Tibial nerve (tissue), 4 donors: ENCODE data around the gene SEMA5A. TPM values are rescaled to one million over a fixed set of nuclear protein-coding genes. Genes with fewer than 3 reads are reported as not detected.

ENCODE experiments used
- DNase-seq, 2 donors: peaks; one replicate each; pipeline ENCODE4 v3.0.0-alpha.2; 2019; ENCODE audit warnings: low spot score in 2 of 2
- H3K27ac ChIP-seq, 4 donors: fragments of 200-600 bp; sonication (generic) in 3 of 4; one replicate each; pipeline ENCODE4 v1.5.1; 2017 to 2019; ENCODE audit warnings: mild to moderate bottlenecking in 1 of 4
- H3K27me3 ChIP-seq, 2 donors: fragments of 200-600 bp; sonication (generic) in 1 of 2; one replicate each; pipeline versions ENCODE4 v1.5.1 to v1.6.0; 2017 to 2019
- H3K36me3 ChIP-seq, 3 donors: fragments of 200-600 bp; sonication (generic); one replicate each; pipeline ENCODE4 v1.5.1; 2018 to 2019
- H3K4me1 ChIP-seq, 4 donors: fragments of 200-600 bp; sonication (generic) in 3 of 4; one replicate each; pipeline ENCODE4 v1.5.1; 2017 to 2019
- H3K4me3 ChIP-seq, 4 donors: fragments of 200-600 bp; sonication (generic) in 3 of 4; one replicate each; pipeline ENCODE4 v1.5.1; 2017 to 2019; ENCODE audit warnings: mild to moderate bottlenecking in 1 of 4, moderate library complexity in 1 of 4
- H3K9me3 ChIP-seq, 4 donors: fragments of 200-600 bp; sonication (generic) in 3 of 4; one replicate each; pipeline ENCODE4 v1.5.1; 2017 to 2019
- EP300 ChIP-seq, 2 donors: sonication (generic); formaldehyde crosslinking; IDR thresholded peaks; one replicate each; pipeline ENCODE4 v1.6.1; 2017; ENCODE audit warnings: antibody characterized with exemption in 2 of 2, mild to moderate bottlenecking in 1 of 2
- POLR2A ChIP-seq, 2 donors: fragments of 450-650 bp; IDR thresholded peaks; one replicate each; pipeline ENCODE4 v1.6.1; 2017; ENCODE audit warnings: antibody characterized with exemption in 2 of 2, mild to moderate bottlenecking in 2 of 2, moderate library complexity in 2 of 2
- WGBS, 2 donors: methylation state at CpG; one replicate each; pipeline ENCODE4 v1.1.5; 2018; 5-methylcytosine and 5-hydroxymethylcytosine counted together
- total RNA-seq, 4 donors: library from RNA; depleted of rRNA; stranded (reverse); fragments of >200 nt; gene quantifications; one replicate each; pipeline ENCODE4 v1.1.0, GENCODE V29; 2016
- TF ChIP-seq, protein P1 (sequence below), 5 experiments: fragments of 200-600 bp in 3 of 5; fragments of 450-650 bp in 2 of 5; sonication (generic) in 3 of 5; IDR thresholded peaks; one replicate each; pipeline ENCODE4 v1.5.1; 2016 to 2019; ENCODE audit warnings: antibody characterized with exemption in 5 of 5, mild to moderate bottlenecking in 3 of 5, moderate library complexity in 2 of 5

SEMA5A gene
- total RNA-seq, 4 donors from 2014 or later: 36.3 to 58.4 (median 52.6) TPM

DNA sequence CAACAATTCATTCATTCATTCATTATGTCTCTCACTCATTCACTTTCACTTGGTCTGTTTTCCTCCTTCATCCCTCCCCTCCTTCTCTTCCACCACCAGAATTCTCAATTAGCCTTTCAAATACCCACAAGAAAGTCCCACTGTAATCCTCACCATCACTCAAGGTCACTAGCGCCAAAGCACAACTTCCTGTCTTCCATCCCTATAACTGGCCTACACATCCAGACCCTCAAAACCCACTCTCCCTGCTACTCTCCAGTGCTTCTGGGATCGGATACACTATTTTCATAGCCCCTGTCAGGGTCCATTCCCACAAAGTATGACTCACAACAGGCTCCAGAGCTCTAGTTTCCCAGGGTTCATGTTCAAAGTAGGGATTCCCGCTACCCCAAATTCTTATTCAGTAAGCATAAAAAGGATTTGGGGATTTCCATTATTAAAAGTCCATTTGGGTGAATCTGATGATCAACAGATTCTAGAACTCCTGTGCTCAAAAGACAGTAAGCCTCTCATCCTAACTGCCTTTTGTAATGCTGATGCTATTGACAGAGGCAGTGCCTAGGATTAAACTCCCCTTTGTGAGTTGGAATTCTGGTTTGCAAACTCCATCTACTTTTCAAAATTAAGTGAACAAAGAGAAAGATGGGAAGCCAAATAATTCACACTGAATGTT lies 250.9 kb downstream of the SEMA5A start:
- no peak for DNase-seq
- no peaks in the 10 kb centered on the region for H3K9me3 ChIP-seq
- no peaks in the 10 kb centered on the region for H3K4me1 ChIP-seq
- H3K36me3 ChIP-seq: no peaks in the 10 kb centered on the region
- H3K4me3 ChIP-seq: no peak overlapping the region
- TF ChIP-seq POLR2A (IDR thresholded peaks at IDR 0.05) (no peak), EP300 (IDR thresholded peaks at IDR 0.05) (no peak)
- TF ChIP-seq, protein P1, sequence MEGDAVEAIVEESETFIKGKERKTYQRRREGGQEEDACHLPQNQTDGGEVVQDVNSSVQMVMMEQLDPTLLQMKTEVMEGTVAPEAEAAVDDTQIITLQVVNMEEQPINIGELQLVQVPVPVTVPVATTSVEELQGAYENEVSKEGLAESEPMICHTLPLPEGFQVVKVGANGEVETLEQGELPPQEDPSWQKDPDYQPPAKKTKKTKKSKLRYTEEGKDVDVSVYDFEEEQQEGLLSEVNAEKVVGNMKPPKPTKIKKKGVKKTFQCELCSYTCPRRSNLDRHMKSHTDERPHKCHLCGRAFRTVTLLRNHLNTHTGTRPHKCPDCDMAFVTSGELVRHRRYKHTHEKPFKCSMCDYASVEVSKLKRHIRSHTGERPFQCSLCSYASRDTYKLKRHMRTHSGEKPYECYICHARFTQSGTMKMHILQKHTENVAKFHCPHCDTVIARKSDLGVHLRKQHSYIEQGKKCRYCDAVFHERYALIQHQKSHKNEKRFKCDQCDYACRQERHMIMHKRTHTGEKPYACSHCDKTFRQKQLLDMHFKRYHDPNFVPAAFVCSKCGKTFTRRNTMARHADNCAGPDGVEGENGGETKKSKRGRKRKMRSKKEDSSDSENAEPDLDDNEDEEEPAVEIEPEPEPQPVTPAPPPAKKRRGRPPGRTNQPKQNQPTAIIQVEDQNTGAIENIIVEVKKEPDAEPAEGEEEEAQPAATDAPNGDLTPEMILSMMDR (IDR thresholded peaks at IDR 0.05): no peak
- WGBS, 2 donors: 71 to 97% methylated on average over 3 of the region's 3 CpGs
- no peak overlapping the region for H3K27ac ChIP-seq
- H3K27me3 ChIP-seq: no peaks in the 10 kb centered on the region

- peak overlapping the region in 3 of 4 donors; percentile 70 to 85 (median 80) for H3K27ac ChIP-seq
- no peak overlapping the region for H3K4me3 ChIP-seq
- DNase-seq: peak in 1 of 2 donors; percentile 25
- no peaks in the 10 kb centered on the region for H3K9me3 ChIP-seq
- no peaks in the 10 kb centered on the region for H3K27me3 ChIP-seq
- no peaks in the 10 kb centered on the region for H3K36me3 ChIP-seq
- TF ChIP-seq EP300 (IDR thresholded peaks at IDR 0.05) (peak in 1 of 2 donors; percentile 46), POLR2A (IDR thresholded peaks at IDR 0.05) (no peak)
- TF ChIP-seq, protein P1 (IDR thresholded peaks at IDR 0.05): peak in 2 of 5 experiments; percentile 31 to 47
- WGBS, 2 donors: 32 to 34% methylated on average over 7 of the region's 7 CpGs
- H3K4me1 ChIP-seq: peaks cover 0 to 32% (median 9%) of the 10 kb centered on the region in 4 donors
Measured at GRCh38 chr5:9288234-9288633, 257.6 kb downstream of the SEMA5A start.

DNA sequence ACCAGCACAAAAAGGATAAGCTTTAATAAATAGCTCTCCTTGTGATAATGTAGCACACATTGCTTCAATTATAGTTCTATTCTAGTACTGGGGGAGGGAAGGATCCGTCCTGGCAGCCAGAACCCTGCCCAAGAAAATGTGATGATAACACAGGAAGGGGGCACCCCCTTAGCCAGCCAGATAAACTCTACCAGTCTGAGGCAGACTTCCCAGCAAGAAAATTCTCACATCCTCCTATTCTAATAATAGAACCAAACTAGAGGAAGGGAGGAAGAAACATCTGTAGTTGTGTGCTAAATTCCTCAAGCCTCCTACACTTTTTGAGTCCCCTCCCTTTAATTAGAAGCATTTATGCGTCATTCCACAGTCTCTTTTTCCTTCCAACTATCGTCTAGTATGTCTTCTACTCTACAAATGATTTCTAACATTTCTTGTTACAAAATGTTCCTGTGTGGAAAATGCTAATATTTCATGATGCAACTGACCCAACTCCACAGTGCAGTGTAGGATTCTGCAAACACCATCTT lies 261.0 kb downstream of the SEMA5A start:
- peaks cover 0 to 32% (median 11%) of the 10 kb centered on the region in 4 donors for H3K4me1 ChIP-seq
- H3K27ac ChIP-seq: peak overlapping the region; percentile 25 to 89 (median 70)
- H3K4me3 ChIP-seq: no peak overlapping the region
- no peaks in the 10 kb centered on the region for H3K36me3 ChIP-seq
- TF ChIP-seq EP300 (IDR thresholded peaks at IDR 0.05): peak; percentile 54 to 66
- TF ChIP-seq POLR2A (IDR thresholded peaks at IDR 0.05): no peak
- TF ChIP-seq, protein P1 (IDR thresholded peaks at IDR 0.05): no peak
- no peak for DNase-seq
- H3K27me3 ChIP-seq: no peaks in the 10 kb centered on the region
- 4 to 11% methylated on average over 3 of the region's 3 CpGs for WGBS, 2 donors
- no peaks in the 10 kb centered on the region for H3K9me3 ChIP-seq

GRCh38 chr5:9284272-9284671 lies 261.6 kb downstream of the SEMA5A start:
- WGBS, 2 donors: 7 to 16% methylated on average over 1 of the region's 1 CpG
- Histone ChIP-seq H3K27me3 (no peaks in the 10 kb centered on the region), H3K4me1 (peaks cover 0 to 32% (median 11%) of the 10 kb centered on the region in 4 donors), H3K9me3 (no peaks in the 10 kb centered on the region), H3K4me3 (no peak overlapping the region), H3K36me3 (no peaks in the 10 kb centered on the region), H3K27ac (peak overlapping the region; percentile 25 to 89 (median 70))
- TF ChIP-seq POLR2A (IDR thresholded peaks at IDR 0.05) (no peak), EP300 (IDR thresholded peaks at IDR 0.05) (no peak)
- TF ChIP-seq, protein P1 (IDR thresholded peaks at IDR 0.05): no peak
- no peak for DNase-seq

- TF ChIP-seq, protein P1 (IDR thresholded peaks at IDR 0.05): no peak
- TF ChIP-seq EP300 (IDR thresholded peaks at IDR 0.05): no peak
- TF ChIP-seq POLR2A (IDR thresholded peaks at IDR 0.05): no peak
- H3K36me3 ChIP-seq: no peaks in the 10 kb centered on the region
- WGBS, 2 donors: 95 to 100% methylated on average over 1 of the region's 1 CpG
- H3K9me3 ChIP-seq: no peaks in the 10 kb centered on the region
- H3K4me1 ChIP-seq: peaks cover 0 to 26% (median 11%) of the 10 kb centered on the region in 4 donors
- DNase-seq: no peak
- no peaks in the 10 kb centered on the region for H3K27me3 ChIP-seq
- peak overlapping the region in 2 of 4 donors; percentile 78 to 89 for H3K27ac ChIP-seq
- no peak overlapping the region for H3K4me3 ChIP-seq
Measured at GRCh38 chr5:9283473-9283872, 262.4 kb downstream of the SEMA5A start.
